ENCODE measurements around the gene GRIN3B. TPM values are rescaled to one million over a fixed set of nuclear protein-coding genes. Genes with fewer than 3 reads are reported as not detected.

GRIN3B gene
- total RNA-seq, 2 experiments from 2014 or later = not detected

DNA sequence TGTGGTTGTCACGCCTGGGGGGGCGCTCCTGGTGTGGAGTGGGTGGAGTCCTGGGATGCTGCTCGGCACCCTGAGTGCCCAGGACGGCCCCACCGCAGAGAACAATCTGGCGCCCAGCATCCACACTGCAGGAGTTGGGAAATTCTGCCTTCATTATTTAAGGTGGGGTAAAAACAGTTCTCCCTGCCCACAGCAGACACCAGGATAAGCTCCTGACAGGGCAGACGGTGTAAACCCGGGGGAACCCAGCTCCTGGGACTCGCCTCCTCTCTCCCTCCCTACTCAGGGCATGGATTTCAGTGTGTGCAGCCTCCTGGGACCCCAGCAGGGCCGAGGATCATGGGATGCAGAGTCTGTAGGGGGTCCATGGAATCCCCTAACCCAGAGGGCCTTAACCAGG, 23.7 kb upstream of the GRIN3B start:
- H3K36me3 Mint-ChIP-seq = peaks cover 8% of the 10 kb centered on the region
- no peak for DNase-seq
- H3K4me3 Mint-ChIP-seq = no peak overlapping the region
- no peak for ATAC-seq (ENCODE audit: low read depth)
- H3K27me3 Mint-ChIP-seq = no peaks in the 10 kb centered on the region
- H3K9me3 Mint-ChIP-seq = no peaks in the 10 kb centered on the region
- POLR2A ChIA-PET = no interaction called here
- H3K4me1 Mint-ChIP-seq = no peaks in the 10 kb centered on the region
- no peak overlapping the region for H3K27ac Mint-ChIP-seq

DNA sequence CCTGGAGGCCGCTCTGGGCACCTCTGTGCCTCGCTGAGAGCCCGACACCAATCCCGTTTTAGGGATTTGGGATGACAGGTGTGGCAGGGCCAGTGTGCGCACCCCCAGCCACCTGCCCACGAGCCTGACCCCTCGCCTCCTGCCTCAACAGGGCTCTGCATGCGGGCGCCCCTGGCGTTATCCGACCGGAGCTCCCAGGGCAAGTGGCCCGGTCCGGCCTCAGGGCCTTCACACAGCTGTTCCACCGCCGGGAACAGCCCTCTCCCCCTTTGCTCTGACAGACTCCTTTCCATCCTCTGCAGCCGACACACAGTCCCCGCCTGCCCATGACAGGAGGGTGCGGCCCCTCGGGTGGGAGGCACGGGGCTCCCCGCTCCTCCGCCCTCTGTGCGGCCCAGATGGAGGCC, 23.2 kb upstream of the GRIN3B start:
- Mint-ChIP-seq H3K9me3 (no peaks in the 10 kb centered on the region), H3K27ac (no peak overlapping the region), H3K27me3 (no peaks in the 10 kb centered on the region), H3K36me3 (peaks cover 5% of the 10 kb centered on the region), H3K4me3 (no peak overlapping the region), H3K4me1 (no peaks in the 10 kb centered on the region)
- POLR2A ChIA-PET = no interaction called here
- ATAC-seq (ENCODE audit: low read depth) (peak; percentile 16), DNase-seq (no peak)

DNA sequence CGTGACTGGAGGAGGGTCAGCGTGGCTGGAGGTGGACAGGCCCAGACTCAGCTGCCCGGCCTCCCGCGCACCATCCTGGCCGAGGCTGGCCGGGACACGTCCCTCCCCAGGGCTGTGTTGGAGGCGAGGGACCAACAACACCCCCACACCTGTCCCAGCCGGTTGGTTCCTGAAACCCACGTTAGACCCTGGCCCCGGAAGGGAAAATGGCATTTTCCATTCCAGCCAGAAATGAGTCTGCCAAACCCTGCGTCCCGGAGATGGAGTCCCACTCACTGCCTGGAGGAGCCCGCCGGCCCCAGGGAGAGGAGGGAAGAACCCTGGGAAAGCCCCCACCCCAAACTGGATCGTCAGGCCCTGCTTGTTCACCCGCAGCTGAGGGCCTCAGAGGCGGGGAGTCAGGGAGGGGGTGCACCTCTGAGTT, 20.9 kb upstream of the GRIN3B start:
- no peak overlapping the region for H3K4me3 Mint-ChIP-seq
- peaks cover 1% of the 10 kb centered on the region for H3K36me3 Mint-ChIP-seq
- no peaks in the 10 kb centered on the region for H3K27me3 Mint-ChIP-seq
- ATAC-seq (ENCODE audit: low read depth) = no peak
- DNase-seq = no peak
- H3K27ac Mint-ChIP-seq = no peak overlapping the region
- POLR2A ChIA-PET = no interaction called here
- H3K9me3 Mint-ChIP-seq = no peaks in the 10 kb centered on the region
- H3K4me1 Mint-ChIP-seq = no peaks in the 10 kb centered on the region

DNA sequence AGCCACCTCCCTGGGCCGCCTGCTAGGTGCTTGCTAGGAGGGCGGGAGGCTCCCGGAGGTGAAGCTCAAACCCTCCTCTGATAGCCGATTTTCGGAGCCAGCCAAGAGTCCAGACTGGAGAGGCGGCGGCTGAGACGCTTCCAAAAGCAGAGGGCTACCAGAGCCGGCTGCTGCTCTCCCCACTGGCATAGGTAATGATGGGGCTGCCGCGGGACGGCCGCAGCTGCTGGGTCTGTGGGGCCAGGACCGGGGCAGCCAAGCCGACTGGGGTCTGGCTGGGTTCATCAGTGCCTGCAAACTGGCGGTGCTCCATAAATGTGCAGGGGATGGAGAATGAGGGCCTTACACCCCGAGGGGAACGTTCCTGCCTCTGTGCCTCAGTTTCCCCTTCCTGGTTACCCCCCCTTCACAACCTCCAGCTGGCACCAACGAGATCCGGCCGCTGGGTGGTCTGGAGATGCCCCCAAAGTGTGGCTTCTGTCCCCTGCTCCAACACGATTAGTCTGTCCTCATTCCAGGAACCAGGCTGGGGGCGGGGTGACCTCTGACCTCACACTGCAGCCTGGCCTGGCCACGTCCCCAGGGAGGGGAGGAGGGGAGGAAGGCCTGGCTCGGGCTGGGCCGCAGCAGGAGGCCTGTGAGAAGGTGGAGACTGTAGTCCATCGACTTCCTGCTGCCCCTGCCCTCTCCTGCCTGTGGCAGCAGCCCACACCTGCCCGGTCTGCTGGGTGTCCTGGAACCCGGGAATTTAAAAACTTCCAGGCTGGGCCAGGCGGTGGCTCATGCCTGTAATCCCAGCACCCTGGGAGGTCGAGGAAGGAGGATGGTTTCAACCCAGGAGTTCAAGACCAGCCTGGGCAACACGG, 19.9 kb upstream of the GRIN3B start:
- peaks cover 2% of the 10 kb centered on the region for H3K36me3 Mint-ChIP-seq
- ATAC-seq (ENCODE audit: low read depth) (no peak), DNase-seq (no peak)
- POLR2A ChIA-PET = no interaction called here
- no peak overlapping the region for H3K4me3 Mint-ChIP-seq
- H3K27me3 Mint-ChIP-seq = no peaks in the 10 kb centered on the region
- peaks cover 5% of the 10 kb centered on the region for H3K4me1 Mint-ChIP-seq
- no peak overlapping the region for H3K27ac Mint-ChIP-seq
- no peaks in the 10 kb centered on the region for H3K9me3 Mint-ChIP-seq

DNA sequence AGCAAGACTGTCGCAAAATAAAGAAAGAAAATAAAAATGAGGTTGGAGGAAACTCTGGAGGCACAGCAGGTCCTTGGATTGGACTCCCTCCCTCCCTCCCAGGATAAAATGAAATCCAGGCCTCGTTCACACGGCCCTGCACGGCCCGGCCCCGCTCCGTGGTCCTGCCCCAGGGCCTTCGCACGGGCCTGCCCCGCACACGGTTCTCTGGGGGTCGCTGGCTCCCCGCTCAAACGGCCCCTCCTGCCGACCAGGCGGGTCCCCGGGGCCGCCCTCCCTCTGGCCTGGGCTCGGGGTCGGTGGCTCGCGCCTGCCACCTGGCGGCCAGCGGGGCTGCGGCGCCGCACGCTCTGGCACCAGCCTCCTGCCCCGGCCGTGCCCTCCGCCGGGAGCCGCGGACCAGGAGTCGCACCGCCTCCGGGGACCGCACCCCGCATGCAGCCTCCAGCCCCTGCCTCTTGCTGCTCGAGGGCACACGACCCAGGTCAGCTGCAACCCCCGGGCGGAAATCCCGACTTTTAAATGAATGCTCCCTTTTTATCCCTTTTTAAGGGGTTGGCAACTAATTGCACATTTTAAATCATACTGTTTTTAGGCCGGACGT, 17.6 kb upstream of the GRIN3B start:
- peak; percentile 93 for DNase-seq
- H3K36me3 Mint-ChIP-seq = peaks cover 2% of the 10 kb centered on the region
- no peaks in the 10 kb centered on the region for H3K9me3 Mint-ChIP-seq
- peak; percentile 81 for ATAC-seq (ENCODE audit: low read depth)
- peaks cover 8% of the 10 kb centered on the region for H3K4me1 Mint-ChIP-seq
- H3K27ac Mint-ChIP-seq = no peak overlapping the region
- no peaks in the 10 kb centered on the region for H3K27me3 Mint-ChIP-seq
- POLR2A ChIA-PET = no interaction called here
- no peak overlapping the region for H3K4me3 Mint-ChIP-seq

DNA sequence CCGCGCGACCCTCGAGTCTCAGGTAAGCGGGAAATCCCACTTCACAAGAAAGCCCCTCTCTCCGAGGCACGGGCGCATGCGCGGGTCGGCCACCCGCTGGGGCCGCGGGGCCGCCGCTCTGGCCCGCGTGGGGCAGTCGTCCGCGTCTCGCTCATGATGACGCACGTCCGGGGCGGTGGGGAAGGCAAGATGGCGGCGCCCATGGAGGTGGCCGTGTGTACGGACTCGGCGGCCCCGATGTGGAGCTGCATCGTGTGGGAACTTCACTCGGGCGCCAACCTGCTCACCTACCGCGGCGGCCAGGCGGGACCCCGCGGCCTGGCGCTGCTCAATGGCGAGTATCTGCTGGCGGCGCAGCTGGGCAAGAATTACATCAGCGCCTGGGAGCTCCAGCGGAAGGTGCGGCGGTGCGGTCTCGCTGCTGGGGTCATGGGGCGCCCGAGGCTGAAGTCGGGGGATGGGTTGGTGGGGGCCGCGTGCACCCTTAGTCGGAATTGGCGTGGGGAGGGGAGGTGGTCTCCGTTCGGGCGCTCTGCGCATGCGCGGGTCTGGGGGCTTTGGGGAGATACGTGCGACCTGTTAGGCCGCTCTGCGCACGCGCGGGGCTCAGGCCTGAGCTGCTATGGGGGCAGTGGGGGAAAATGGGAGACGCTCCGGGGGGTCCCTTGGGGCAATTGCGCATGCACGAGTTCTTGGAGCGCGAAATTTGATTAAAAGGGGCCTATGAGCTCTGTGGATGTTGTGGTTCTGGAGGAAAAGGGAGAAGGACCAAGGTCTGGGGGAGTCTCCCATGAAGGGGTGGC, 15.9 kb upstream of the GRIN3B start, which contains the start of gene WDR18:
TSS of gene WDR18 (plus strand) at position 181 of the 803 bp plus-strand sequence. CDS start at position 190, 9 bp downstream.
- Mint-ChIP-seq H3K4me1 (peaks cover 8% of the 10 kb centered on the region), H3K4me3 (peak within 1 kb of the TSS; percentile 94), H3K27me3 (no peaks in the 10 kb centered on the region), H3K36me3 (peaks cover 2% of the 10 kb centered on the region), H3K27ac (peak within 1 kb of the TSS; percentile 90), H3K9me3 (no peaks in the 10 kb centered on the region)
- ATAC-seq (ENCODE audit: low read depth) (peak; percentile 86), DNase-seq (peak; percentile 92)
- POLR2A ChIA-PET = interaction anchor here (0.6 to 2.0 kb wide), 25 partner anchors 10 to 1101 kb away, joined by 3 to 13 read pairs (median 5); partner anchors contain the start of genes CFD, GPX4 and RNU6-2

DNA sequence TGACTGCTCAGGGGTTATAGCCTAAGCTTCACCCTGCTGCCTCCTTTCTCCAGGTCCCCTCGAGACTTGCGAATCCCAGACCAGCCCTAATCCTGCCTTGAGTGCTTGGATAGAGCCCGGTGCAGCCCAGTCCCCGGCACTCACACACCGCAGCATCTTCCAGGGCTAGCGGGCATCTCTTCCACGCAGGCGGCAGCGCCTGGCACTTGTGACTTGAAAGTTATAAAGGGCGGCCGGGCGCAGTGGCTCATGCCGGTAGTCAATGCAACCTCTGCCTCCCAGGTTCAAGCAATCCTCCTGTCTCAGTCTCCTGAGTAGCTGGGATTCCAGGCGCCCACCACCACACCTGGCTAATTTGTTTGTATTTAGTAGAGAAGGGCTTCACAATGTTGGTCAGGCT, 14.1 kb upstream of the GRIN3B start:
- Mint-ChIP-seq H3K36me3 (peaks cover 6% of the 10 kb centered on the region), H3K4me3 (no peak overlapping the region), H3K9me3 (no peaks in the 10 kb centered on the region), H3K4me1 (peaks cover 8% of the 10 kb centered on the region), H3K27me3 (no peaks in the 10 kb centered on the region), H3K27ac (peak overlapping the region; percentile 50)
- no peak for DNase-seq
- POLR2A ChIA-PET = no interaction called here
- ATAC-seq (ENCODE audit: low read depth) = no peak

DNA sequence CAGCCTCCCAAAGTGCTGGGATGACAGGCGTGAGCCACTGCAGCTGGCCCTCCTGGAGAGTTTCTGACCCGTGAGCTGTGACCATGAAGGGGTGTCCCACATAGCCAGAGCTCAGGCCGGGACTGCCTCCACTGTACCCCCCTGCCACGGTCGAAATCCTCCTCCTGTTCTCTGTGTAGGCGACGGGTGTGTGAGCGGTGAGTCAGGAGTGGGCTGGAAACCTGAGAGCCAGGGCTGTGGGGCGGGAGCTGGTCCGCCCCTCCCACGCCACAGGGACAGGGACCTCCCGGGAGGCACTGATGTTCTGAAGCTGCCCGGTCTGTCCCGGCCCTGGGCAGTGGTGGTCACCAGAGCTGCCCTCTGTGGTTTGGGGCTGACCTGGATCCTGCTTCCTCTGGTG, 12.1 kb upstream of the GRIN3B start:
- POLR2A ChIA-PET = no interaction called here
- H3K4me1 Mint-ChIP-seq = peaks cover 8% of the 10 kb centered on the region
- H3K4me3 Mint-ChIP-seq = no peak overlapping the region
- H3K27me3 Mint-ChIP-seq = no peaks in the 10 kb centered on the region
- no peaks in the 10 kb centered on the region for H3K9me3 Mint-ChIP-seq
- H3K36me3 Mint-ChIP-seq = peaks cover 6% of the 10 kb centered on the region
- ATAC-seq (ENCODE audit: low read depth) (no peak), DNase-seq (no peak)
- H3K27ac Mint-ChIP-seq = peak overlapping the region; percentile 32

DNA sequence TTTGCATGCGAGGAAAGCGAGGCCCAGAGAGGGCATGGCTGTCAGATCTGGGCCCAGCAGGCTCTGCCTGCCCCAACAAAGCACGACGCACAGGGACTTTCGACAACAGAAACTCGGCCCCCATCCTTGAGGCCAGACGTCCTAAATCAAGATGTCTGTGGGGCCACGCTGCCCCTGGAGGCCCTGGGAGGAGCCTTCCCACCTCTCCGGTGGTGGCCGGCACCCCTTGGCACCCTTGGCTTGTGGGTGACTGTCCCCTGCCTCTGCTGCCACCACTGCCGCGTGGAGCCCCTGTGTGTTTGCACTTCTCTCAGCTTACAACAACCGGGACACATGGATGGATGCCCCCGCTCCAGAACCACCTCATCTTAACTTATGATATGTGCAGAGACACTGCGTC, 11.7 kb upstream of the GRIN3B start:
- H3K4me1 Mint-ChIP-seq = peaks cover 8% of the 10 kb centered on the region

DNA sequence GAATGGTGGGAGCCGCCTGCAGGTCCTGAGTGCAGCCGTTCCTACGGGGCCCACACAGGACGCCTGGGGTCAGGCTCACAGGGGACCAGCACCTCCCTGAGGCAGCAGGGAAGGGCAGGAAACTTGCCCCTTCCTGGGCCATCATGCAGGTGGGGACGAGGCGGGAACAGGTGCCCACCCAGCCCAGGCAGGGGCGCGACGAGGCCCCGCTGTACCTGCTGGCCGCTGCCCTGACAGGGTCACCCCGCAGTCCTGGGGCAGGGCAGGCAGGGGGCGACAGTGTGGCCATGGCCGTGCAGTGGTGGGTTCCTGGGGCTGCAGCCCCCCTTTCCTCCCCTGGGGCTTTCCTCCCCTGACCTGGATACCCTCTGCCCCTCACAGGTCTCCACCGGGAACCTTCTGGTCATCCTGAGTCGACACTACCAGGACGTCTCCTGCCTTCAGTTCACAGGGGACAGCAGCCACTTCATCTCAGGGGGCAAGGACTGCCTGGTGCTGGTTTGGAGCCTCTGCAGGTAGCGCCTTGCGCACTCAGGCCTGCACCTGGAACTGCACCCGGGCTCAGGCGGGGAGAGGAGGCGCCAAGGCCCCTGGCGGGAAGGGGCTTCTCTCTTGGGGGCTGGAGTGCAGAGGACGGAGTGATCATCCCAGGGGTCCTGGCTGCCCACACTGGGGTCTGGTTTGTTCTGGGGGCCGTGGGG, 10.7 kb upstream of the GRIN3B start:
- peaks cover 3% of the 10 kb centered on the region for H3K36me3 Mint-ChIP-seq
- H3K4me3 Mint-ChIP-seq = no peak overlapping the region
- H3K27me3 Mint-ChIP-seq = no peaks in the 10 kb centered on the region
- no peak overlapping the region for H3K27ac Mint-ChIP-seq
- ATAC-seq (ENCODE audit: low read depth) (peak; percentile 9), DNase-seq (no peak)
- POLR2A ChIA-PET = no interaction called here
- H3K9me3 Mint-ChIP-seq = no peaks in the 10 kb centered on the region
- peaks cover 8% of the 10 kb centered on the region for H3K4me1 Mint-ChIP-seq

More for the DNA sequence above, 11.7 kb upstream of the GRIN3B start:
- ATAC-seq (ENCODE audit: low read depth) (no peak), DNase-seq (no peak)
- Mint-ChIP-seq H3K4me3 (no peak overlapping the region), H3K9me3 (no peaks in the 10 kb centered on the region), H3K27me3 (no peaks in the 10 kb centered on the region), H3K36me3 (peaks cover 6% of the 10 kb centered on the region), H3K27ac (no peak overlapping the region)
- POLR2A ChIA-PET = no interaction called here

DNA sequence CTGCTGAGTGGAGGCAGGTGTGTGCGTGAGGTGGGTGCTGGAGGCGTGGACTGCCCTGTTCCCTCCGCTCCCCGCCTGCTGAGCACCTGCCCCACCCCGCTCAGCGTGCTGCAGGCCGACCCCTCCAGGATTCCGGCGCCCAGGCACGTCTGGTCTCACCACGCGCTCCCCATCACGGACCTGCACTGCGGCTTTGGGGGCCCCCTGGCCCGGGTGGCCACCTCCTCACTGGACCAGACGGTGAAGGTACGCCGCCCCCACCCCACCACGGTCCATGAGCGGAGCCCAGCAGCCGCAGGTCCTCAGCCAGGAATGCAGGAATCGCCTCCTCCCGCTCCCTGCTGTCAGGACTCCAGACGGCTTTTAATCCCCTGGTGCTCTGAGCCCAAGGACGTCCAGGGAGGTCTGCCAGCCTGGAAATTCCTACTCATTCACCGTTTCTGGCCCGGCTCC, 10.1 kb upstream of the GRIN3B start:
- H3K27me3 Mint-ChIP-seq = no peaks in the 10 kb centered on the region
- H3K36me3 Mint-ChIP-seq = peaks cover 3% of the 10 kb centered on the region
- H3K27ac Mint-ChIP-seq = no peak overlapping the region
- no peak overlapping the region for H3K4me3 Mint-ChIP-seq
- ATAC-seq (ENCODE audit: low read depth) (no peak), DNase-seq (no peak)
- no peaks in the 10 kb centered on the region for H3K9me3 Mint-ChIP-seq
- POLR2A ChIA-PET = no interaction called here
- peaks cover 4% of the 10 kb centered on the region for H3K4me1 Mint-ChIP-seq

DNA sequence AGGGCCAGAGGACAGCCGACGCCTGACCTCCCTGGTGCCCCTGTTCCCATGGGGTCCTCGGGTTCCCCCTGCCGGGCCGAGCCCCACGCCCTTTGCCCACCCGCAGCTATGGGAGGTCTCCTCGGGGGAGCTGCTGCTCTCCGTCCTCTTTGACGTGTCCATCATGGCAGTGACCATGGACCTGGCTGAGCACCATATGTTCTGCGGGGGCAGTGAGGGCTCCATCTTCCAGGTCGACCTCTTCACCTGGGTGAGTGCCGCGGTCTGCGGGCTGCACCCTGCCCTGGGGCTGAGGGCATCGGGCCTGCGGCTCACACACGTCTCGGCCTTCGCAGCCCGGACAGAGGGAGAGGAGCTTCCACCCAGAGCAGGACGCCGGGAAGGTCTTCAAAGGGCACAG, 9.5 kb upstream of the GRIN3B start:
- peaks cover under 1% of the 10 kb centered on the region for H3K4me1 Mint-ChIP-seq
- H3K36me3 Mint-ChIP-seq = peaks cover 3% of the 10 kb centered on the region
- POLR2A ChIA-PET = no interaction called here
- ATAC-seq (ENCODE audit: low read depth) (no peak), DNase-seq (no peak)
- H3K9me3 Mint-ChIP-seq = no peaks in the 10 kb centered on the region
- no peak overlapping the region for H3K4me3 Mint-ChIP-seq
- no peaks in the 10 kb centered on the region for H3K27me3 Mint-ChIP-seq
- no peak overlapping the region for H3K27ac Mint-ChIP-seq

All from activated naive CD8-positive, alpha-beta T cell treated with anti-CD3 and anti-CD28 coated beads, Interleukin-2, amount 10 ng/mL, durations not matched to agents 7 days and 5 days (primary cell).